ENCODE data around the gene NUP210L.
"Not testable (repeated sequence)": the region's sequence is repeated elsewhere in the genome, so short reads cannot be mapped to it uniquely, and the experiment has no call there.

NUP210L gene

DNA sequence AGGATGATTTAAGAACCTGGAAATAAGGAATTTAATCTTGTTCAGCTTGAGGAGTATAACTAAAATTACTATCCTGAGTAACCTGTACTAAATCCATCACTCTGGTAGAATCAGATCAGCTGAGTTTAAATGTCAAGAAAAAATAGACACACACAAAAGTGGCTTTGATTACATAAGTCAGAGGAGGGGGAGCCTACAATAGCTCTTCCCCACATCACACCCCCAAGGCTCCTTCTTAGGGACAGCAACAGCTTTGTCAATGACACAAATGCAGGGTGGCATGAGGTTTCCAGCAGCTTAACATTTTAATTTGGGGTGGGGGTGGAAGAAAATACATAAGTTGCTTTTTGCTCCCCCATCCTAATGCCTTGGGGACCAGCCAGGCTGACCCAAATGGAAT, 12.6 kb upstream of the NUP210L start:
- no peak for DNase-seq

DNA sequence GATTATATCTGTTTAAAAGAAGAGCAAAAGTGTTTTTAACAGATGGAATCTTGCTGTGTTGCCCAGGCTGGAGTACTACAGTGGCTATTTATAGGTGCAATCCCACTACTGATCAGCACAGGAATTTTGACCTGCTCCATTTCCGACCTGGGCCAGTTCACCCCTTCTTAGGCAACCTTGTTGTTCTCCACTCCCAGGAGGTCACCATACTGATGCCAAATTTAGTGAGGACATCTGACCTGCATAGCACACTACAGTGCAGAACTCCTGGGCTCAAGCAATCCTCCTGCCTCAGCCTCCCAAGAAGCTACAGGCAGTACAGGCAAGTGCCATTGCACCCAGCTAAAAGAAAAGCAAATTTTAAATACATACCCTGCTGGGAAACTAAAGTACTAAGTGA, 11.3 kb upstream of the NUP210L start:
- DNase-seq, result no peak

DNA sequence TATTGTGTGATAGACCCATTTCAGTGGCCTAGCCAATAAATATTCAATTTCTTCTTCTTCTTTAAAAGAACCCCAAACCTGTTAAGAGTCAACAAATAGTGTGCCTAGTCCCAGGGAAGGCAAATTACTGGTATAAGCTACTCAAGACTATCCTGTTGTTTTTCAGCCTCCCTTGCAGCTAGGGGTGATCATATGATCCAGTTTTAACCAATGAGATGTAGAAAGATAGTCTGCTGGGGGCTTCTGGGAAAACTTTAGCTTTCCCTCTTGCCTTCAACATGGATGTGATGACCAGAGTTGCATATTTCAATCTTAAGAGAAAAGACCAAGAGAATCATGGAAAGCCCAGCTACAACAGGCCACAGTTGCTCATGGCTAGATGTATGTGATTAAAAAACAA, 4.7 kb upstream of the NUP210L start:
- DNase-seq, result no peak

DNA sequence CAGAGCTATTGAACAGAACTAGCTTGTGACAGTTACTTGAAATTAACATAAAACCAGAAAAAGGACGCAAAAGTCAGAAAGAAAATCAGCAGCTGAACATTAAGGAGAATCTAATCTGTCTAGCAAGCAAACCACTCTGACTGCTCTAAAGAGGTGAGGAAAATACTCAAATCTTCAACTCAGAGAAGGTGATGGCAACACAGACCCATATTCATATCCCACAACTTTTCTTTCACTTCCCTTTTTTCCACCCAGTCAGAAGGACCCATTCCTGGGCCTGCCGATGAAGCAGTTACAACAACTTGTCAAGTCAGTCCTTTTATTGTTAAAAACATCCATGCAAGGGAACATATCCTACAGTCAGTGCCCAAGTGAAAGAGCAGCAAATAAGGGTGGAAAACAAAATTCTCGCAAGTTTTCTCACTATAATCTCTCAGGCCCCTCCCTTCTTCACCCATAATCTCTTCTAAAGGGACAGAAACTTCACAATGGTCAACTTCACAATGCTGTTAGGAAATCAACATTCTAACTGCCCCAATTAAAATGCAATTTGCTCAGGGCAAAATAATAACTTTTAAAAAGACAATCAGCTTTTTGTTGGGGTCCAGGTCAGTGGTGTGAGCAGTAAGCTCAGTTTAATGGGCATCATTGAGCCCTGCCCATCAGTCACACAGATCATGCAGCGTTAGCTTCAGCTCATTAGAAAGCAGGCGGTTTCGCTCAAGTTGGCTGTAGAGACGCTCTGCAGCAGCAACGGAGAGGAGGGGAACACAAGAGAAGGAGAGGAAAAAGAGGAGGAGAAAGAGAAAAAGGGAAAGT, 3.6 kb upstream of the NUP210L start:
- no peak for DNase-seq

DNA sequence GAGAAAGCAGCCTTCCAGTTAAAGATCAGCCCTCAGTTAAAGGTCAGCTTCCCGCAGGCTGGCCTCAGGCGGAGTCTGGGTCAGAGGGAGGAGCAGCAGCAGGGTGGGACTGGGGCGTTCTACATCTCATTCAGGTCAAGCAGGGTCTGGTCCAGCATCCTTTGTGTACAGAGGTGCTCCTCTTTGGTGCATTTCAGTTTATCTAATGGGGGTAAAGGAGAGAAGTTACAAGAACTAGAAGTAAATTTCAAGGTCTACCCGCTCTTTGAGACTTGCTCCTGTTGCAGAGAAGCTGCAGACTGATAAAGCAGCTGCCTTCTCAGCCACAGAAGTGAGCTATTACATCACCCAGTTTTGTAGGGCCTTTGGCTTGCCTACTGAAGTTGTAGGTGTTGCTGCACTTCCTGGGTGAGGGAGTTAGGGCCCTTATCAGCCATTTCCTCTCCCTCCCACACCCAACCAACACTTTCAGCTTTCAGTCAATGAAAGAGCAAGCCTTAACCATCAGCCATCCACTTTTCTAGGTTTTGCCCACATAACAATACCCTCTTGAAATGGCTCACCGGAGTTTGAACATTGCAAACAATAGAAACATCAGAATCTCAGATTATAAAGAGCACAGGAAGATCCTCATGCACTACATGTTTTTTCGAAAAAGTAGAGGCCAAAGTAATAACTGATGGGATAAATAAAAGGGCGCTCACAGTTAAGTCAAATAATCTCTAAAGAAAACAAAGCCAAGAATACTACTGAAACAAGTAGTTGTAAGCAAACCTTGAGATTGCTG, 2.8 kb upstream of the NUP210L start:
- no peak for DNase-seq

DNA sequence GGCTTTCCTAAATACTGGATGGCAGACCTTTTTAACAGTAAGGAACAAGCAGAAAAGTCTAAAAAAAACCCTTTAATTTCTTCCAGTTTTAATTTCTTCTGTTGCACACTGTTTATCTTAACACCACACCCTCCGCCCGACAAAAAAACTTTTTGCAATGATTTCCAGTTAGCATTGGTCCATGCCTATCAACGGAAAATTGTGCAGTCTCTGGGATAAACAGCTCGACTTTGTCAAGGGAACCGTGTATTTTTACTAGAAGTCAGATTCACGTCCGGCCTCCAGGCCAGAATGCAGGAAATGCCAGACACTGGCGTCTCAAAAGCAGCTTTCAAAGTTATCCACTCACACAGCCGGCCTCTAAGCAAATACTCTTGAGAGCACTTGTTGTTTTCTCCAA, 378 bp upstream of the NUP210L start:
- DNase-seq, result no peak

DNA sequence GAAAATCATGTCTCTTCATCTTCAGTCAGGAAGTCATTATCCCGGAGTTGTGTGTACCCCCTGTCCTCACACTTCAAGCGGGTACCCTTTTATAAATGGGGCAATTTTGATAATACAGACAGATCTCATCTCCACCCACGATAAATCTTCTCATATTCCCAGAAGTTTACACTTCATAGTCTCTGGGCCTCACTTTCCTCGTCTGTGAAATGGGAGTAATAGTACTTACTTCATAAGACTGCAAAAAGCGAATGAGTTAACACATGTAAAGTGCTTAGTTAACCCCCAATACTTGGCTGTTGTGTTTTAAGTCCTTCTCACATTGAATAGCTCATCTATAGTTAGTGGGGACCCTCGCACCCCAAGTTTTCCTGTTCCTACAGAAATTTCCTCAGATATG, 820 bp downstream of the NUP210L start:
- DNase-seq, result no peak

DNA sequence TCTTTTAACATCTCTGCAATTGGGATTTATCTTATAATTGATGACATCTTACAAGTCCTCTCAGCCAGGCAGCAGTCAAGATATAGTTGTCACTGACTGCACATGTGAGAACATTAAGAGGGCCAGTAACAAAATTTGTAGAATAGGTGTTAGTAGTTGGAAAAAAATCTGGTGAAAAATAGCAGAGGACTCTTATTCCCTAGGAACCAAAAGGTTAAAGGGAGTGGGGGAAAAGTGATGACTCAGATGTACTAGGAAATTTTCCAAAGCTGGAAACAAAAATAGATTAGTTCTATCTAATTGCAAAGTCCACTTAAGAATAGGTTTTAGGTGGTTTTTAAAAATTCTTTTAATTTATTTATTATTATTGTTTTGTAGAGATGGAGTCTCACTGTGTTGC, 3.6 kb downstream of the NUP210L start:
- no peak for DNase-seq

DNA sequence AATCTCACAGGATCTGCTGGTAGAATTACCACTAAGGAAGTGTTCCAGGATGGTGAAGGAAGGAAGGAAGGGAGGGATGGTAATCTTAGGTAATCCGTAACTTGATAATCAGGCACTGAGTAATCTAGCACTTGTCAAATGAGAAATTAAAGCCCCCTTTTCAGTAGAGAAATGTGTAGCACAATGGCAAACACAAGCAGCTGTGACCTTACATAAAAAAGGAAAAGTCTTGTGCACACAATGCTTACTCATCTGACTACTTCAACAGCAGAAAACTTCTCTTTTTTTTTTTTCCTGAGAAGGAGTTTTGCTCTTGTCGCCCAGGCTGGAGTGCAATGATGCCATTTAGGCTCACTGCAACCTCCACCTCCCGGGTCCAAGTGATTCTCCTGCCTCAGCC, 6.1 kb downstream of the NUP210L start:
- no peak for DNase-seq

DNA sequence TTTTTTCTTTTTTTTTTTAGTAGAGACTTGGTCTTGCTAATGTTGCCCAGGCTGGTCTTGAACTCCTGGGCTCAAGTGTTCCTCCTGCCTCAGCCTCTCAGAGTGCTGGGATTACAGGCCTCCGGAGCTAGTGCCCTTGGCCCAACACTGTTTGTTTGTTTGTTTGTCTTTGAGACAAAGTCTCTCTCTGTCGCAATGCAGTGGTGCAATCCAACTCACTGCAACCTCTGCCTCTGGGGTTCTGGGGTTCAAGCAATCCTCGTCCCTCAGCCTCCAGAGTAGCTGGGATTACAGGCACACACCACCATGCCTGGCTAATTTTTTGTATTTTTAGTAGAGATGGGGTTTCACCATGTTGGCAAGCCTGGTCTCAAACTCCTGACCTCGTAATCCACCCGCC, 7.4 kb downstream of the NUP210L start:
- DNase-seq, result not testable (repeated sequence)

DNA sequence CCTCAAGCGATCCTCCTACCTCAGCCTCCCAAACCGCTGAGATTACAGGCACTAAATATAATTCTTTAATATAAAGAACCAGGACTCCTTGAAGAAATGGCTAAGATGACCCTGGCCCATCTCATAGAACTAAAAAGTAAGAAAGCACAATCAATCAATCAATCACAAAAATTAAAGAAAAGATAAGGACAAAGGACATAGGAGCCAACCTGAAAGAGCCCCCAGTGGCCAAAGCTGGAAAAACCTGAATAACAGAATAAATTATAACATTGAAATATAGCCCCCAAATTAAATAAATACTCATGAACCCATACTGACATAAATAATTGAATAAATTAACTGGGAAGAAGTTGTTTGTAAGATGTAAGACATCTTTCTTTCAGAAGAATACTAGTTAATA, 8.9 kb downstream of the NUP210L start:
- no peak for DNase-seq

DNA sequence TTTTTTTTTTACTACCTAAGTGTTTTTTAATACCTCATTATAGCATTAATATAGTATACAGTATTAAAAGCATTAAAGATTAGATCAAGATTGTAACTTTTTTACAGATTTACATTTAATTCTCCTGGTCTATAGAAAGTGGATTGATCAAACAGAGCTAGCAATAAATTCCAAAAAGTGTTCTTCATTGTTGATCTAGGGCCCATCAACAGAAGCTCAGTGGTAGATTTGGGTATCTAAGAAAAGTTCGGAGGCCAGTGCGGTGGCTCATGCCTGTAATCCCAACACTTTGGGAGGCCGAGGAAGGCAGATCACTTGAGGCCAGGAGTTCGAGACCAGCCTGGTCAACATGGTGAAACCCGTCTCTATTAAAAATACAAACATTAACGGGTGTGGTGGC, 12.5 kb downstream of the NUP210L start:
- DNase-seq, result no peak

DNA sequence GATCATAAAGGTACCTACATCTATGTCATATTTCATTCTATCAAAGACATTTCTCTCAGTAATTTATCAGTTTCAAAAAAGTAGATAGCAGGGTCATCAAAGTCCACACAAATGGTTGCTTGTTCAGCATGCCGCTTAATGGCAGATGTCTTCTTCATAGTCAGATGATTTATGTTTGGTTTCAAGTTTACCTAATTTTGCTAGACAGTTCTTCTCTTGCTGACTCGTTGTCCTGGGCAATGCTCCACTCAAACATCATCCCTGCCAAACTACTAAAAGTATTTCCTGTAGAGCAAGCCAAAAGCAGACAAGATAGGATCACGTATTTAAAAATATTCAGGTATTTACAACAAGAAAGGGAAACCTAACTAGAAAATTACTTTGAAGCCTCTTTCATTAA, 13.6 kb downstream of the NUP210L start:
- no peak for DNase-seq

DNA sequence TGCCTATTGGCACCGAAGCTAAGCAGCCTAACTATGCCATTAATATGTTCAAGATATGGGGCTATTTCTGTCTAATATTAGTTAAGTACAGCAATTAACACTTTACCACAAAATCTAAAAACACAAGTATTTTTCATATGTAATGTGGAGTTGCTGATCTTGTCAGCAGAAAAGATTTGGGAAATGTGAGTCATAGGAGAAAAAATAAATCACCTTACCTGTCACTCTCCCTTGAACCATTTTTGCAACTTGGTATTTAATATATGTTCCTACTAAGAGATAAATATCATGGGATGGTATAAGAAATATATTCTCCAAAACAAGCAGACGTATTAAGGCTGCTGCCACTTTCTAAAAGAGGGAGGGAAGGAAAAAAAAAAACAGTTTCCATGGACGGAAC, 17.0 kb downstream of the NUP210L start:
- no peak for DNase-seq

DNA sequence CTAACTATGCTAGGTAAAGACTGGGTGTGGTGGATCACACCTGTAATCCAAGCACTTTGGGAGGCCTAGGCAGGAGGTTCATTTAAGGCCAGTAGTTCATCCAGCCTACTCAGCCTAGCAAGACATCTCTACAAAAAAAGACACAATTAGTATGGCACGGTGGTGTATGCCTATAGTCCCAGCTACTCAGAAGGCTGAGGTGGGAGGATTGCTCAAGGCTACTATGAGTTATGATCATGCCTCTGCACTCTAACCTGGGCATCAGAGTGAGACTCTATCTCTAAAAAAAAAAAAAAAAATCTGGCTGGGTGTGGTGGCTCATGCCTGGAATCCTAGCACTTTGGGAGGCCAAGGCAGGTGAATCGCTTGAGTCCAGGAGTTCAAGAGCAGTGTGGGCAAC, 21.6 kb downstream of the NUP210L start:
- no peak for DNase-seq

DNA sequence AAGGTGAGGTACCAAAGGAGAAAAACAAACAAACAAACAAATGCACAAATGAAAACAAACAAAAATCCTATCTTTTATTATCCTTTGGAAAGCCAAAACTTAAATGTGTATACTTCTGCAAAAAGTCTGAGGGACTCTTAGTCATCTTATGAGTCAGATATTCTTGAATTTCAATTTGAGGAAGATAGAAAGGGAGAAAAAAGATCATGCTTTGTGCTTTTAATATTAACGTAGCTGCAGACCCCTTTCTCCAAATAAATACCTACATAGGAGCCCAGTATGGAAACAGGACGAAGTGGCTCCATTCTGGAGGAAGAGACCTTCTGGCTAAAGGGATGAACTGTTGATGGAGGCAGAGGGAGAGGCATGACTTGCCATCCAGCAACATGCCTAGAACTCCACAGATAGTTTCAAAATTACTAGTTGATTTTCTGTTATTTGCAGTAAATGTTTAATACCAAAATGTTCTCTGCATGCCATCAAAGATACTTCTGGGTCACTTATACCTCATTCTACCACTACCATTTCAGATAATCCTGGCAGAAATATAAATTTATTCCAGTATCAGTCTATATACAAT, 25.4 kb downstream of the NUP210L start:
- DNase-seq, result no peak

DNA sequence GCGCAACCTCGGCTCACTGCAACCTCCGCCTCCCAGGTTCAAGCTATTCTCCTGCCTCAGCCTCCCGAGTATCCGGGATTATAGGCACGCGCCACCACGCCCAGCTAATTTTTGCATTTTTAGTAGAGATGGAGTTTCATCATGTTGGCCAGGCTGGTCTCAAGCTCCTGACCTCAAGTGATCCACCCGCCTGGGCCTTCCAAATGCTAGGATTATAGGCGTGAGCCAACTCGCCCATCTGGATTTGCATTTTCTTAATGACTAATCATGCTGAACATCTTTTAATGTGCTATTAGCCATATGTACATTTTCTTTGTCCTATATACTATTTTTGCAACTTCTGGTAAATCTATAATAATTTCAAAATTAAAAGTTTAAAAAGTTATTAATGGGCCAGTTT, 31.7 kb downstream of the NUP210L start:
- not testable (repeated sequence) for DNase-seq

DNA sequence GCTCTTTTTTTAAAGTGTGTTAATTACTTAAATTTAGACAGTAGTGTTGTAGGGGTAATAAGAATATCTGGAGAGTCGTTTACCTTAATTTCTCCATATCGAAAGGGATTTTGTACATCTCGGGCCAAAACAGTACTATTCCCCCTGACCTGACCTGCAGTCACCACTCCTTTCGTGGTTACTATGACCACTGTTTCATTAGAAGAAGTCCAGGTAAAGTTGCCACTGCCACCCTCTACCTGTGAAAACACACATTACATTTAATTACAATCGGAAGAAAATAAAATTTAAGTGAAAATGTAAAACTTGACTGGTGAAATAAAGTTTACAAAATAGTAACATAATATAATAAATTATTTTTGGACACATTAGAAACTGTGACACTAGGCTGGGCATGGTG, 37.2 kb downstream of the NUP210L start:
- DNase-seq, result no peak

DNA sequence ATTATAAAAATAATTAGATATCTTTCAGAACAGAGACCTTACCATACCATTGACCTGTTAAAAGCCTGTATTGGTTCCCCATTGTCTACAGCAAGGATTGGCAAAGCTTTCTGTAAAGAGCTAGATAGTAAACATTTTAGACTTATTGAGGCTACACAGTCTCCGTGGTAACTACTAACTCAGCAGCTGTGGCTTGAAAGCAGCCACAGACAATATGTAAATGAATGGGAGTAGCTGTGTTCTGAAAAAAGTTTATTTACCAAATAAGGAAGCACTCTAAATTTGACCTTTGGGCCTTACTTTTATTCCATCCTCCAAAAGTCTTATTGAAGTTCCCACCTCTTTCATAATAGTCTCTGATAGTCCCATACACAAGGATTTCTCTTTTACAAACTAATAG, 39.7 kb downstream of the NUP210L start:
- no peak for DNase-seq

DNA sequence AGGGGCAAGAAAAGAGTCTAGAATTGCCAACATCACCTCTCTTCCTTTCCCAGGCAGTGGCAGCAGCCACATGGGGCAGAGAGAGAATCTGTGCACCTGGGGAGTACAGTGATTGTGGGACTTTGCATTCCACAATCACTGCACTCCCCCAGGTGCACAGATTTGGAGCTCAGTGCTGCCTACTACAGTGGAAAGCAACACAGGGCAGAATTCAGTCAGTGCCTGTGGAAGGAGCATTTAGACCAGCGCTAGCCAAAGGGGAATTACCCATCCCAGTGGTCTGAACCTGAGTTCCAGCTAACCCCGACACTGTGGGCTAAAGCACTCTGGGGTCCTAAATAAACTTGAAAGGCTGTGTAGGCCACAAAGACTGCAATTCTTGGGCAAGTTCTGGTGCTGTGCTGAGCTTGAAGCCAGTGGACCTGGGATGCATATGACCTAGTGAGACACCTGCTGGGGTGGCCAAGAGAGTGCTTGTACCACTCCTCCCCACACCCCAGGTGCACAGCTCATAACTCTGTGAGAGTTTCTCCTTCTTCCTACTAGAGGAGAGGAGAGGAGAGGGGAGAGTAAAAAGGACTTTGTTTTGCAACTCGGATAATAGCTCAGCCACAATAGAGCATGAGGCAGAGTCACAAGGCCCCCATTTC, 50.3 kb downstream of the NUP210L start:
- no peak for DNase-seq

DNA sequence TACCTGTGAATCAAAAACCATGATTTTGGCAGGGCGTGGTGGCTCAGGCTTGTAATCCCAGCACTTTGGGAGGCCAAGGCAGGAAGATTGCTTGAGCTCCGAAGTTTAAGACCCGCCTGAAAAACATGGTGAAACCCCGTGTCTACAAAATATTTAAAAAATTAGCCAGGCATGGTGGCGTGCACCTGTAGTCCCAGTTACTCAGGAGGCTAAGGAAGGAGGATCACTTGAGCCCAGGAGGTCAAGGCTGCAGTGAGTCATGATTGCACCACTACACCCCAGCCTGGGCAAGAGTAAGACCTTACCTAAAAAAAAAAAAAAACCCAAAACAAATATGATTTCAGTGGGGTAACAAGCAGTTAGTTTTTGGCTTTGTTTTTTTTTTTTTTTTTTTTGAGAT, 54.7 kb downstream of the NUP210L start:
- DNase-seq, result not testable (repeated sequence)

DNA sequence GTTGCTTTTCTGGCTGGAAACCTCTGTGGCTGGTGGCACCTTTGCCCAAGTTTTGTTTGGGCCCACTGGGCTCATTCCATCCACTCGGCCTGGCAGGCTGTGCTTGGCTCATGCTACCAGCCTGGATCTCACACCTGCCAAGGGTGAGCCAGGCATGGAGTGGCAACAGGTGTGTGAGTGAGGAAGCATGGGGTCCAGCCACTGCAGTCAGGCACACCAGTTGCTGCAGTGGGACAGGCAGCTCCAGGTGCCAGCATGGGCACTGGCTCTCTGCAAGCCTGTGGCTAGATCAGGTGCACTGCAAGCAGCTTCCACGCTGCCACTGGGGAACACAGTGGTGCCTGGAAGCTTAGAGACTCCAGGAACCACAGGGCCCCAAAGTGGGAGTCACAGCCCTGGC, 57.0 kb downstream of the NUP210L start:
- DNase-seq, result no peak

DNA sequence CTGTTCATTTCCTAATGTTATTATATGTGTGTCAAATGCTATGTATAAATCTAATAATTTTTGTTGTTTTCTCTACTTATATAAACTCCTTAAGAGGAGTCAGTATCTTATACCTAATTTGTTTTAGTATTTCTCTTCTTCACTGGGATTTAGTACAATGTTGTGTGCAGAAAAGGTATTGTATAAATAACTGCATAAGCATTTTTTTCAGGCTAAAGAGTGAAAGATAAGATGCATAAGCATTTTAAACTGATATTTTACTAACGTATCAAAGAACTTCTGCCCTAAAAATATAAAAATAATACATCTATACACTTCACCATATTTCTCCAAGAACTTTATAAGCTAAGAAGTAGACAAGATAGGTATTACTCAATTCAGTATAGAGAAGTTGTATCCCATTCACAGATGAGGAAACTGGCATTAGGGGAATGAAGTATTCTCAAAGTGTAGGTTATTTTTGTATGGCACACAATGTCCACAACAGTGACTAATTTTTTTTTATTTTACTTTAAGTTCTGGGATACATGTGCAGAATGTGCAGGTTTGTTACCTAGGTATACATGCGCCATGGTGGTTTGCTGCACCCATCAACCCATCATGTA, 59.3 kb downstream of the NUP210L start:
- no peak for DNase-seq

Data from amniotic stem cell (primary cell).